Measurements from ENCODE around the gene NTMT2. TPM values are rescaled to one million over a fixed set of nuclear protein-coding genes. Genes with fewer than 3 reads are reported as not detected.

Gene NTMT2
- not detected for total RNA-seq

DNA sequence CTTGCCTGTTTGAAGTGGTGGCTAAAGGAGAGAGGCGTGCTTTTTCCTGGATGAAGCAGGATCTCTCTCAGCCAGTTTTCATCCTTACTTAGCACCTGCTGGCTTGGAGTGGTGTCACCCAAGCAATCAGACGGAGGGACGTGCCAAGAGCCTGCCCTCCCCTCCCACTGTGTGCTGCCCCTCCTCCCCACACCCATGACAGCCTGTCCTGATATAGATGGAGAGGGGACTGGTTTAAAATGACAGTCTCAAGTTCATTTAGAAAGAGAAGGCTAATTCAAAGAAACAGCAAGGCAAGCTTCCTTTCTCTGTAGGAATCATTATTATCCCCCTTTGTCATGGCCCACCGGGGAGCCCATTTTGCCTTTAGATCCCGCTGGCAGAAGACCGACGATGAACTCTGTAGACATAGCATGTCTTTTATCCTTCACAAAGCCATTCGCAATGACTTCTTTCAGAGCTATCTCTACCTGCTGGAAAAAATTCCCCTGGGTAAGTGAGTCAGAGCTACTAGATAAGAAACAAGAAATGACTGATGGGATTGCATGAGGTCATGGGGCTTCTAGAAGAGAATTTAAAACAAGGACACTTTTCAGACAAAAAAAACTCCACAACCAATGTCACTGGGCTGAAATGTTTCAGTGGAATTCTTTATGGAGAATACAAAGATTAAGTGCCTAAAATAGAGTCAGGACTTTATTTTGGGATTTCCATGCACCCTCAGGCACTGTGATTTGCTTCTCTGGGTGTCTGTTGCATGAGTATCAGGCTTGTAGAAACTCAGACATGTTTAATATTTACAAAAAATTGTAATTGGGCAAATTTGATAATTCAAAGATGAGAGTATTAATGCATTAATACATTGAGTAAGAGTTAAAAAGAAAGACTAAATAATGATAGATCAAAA is at the start of gene NTMT2:
Gene NTMT2, plus strand, starts transcription at position 190 of the 907 bp plus-strand sequence. Its CDS starts 149 bp downstream, at position 339.
- TF ChIP-seq, protein P1, sequence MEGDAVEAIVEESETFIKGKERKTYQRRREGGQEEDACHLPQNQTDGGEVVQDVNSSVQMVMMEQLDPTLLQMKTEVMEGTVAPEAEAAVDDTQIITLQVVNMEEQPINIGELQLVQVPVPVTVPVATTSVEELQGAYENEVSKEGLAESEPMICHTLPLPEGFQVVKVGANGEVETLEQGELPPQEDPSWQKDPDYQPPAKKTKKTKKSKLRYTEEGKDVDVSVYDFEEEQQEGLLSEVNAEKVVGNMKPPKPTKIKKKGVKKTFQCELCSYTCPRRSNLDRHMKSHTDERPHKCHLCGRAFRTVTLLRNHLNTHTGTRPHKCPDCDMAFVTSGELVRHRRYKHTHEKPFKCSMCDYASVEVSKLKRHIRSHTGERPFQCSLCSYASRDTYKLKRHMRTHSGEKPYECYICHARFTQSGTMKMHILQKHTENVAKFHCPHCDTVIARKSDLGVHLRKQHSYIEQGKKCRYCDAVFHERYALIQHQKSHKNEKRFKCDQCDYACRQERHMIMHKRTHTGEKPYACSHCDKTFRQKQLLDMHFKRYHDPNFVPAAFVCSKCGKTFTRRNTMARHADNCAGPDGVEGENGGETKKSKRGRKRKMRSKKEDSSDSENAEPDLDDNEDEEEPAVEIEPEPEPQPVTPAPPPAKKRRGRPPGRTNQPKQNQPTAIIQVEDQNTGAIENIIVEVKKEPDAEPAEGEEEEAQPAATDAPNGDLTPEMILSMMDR (IDR thresholded peaks at IDR 0.05; ENCODE audit: low read depth), result no peak

DNA sequence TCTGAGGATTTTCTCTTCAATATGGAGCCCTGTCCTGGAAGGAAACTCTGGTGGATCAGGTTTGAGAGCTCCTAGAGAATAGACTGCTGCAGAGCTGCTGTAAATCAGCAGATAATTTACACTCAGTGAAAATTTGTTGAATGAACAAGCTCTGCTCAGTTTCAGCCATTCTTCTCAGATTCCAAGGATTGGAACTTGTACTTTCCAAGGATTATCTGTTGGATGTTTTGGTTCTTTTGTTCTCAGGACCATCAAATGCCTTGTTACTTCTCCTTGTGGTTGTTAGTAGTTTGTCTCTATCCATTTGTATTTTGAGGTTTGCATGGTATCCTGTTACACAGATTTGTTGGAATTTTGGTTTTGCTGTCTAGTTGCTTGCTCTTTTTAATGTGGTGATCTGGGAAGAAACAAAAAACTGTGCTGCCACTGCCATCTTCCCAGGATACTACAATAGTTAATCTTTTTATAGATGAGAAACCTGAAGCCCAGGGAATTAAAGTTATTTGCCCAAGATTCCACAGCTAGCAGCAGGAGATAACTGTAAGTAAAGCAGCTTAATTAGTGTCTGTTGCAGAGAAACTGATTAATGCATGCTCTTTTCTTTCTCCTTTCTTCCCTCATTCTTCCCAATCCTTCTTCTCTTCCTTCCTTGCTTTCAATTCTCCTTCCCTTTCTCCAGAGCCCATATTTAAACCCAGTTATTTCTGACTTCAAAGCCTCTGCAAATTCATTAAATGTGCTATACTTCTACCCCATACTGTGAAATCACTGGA is 49.6 kb upstream of the NTMT2 start:
- TF ChIP-seq, protein P1 (IDR thresholded peaks at IDR 0.05; ENCODE audit: low read depth), result no peak

DNA sequence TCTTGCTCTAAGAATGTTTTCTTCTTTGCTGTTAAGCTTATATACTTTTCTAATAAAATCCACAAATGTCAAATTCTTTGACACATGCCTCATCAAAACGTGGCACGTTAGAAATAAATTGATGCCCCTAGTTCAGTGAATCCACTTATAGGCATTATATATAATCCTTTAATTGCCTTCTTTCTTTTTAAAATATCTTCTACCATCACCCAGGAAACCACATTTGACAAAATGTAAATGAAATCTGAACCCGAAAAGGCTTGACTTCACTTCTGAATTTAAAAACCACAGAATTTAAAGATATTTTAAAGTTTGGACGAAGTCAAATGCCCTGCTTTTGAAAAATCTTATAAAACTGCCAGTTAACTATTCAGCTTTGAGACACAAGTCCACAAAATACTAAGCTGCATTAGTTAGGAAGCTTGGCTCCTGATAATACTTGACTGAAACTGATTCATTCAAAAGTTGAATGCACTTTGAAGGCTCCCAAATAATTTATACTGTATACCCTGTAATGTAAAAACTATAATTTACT is 48.9 kb upstream of the NTMT2 start:
- TF ChIP-seq, protein P1 (IDR thresholded peaks at IDR 0.05; ENCODE audit: low read depth), result no peak

DNA sequence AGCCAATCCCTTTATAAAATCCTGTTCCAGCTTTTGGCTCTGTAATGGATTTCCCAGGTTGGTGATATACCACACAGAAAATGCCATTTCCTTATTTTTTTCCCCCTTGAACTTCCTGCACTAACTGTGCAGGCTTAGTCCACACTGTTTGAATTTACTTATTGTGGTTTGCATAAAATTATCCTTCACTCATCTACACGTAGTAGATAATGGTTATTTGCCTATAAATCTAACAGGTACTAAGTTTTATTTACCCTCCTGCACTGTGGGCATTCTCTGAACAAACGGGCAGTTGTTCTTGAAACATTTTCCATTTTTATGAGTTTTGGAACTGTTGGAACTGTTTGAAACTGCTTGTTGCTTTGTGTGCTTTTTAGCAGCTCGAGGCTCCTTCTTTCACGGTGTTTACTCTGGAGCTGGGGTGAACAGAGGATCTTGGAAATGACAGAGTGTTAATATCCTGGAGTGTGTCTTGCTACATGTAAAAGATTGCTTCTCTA is 48.3 kb upstream of the NTMT2 start:
- TF ChIP-seq, protein P1 (IDR thresholded peaks at IDR 0.05; ENCODE audit: low read depth), result no peak

DNA sequence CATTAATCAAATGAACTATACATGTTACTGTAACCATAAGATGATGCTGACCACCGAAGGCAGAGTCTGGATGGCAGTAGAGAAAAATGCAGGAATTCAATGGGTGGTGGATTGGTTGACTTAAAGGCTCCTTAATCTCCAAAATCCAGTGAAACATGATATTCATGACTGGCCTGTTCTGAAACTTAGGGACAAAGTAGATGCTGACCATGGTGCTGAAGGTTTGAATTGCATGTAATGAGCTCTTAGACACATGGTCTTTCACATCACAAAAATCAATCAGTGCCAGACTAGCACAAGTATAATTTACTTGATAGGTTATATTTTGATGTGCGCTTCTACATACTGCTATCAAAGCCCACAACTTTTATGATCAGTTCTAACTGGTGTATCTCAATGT is 30.9 kb upstream of the NTMT2 start:
- TF ChIP-seq, protein P1 (IDR thresholded peaks at IDR 0.05; ENCODE audit: low read depth), result no peak

DNA sequence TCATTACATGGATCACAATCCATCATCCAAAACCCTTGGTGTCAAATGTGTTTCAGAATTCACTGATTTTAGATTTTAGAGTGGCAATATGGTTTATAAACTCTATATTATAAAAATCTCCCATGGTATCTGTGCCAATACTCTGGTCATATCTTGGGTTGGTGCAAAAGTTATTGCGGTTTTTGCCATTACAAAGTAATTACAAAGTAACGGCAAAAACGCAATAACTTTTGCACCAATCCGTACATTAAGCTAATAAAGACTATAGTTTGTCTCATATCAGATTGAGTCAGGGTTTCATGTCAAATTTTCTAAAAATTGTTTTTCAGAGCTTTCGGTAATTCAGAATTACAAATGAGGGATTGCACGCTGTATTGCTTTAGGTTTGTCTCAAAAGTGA is 23.4 kb upstream of the NTMT2 start:
- TF ChIP-seq, protein P1 (IDR thresholded peaks at IDR 0.05; ENCODE audit: low read depth), result no peak

DNA sequence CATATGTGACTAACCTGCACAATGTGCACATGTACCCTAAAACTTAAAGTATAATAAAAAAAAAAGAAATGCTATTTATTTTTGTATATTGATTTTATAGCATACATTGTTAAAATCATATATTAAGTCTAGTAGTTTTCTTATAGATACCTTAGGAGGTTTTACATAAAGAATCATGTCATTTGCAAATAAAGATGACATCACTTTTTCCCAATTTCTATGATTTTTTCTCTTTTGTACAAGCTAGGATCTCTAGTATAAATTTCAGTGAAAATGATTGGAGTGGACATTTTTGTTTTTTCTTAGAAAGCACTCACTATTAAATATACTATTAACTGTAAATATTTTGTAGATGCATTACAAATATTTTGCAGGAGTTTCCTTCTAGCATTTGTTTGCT is 20.5 kb upstream of the NTMT2 start:
- TF ChIP-seq, protein P1 (IDR thresholded peaks at IDR 0.05; ENCODE audit: low read depth), result no peak
